Endothelial cell of umbilical vein (primary cell): ENCODE data around the gene FMN1.

Experiments
- EZH2 ChIP-seq: IDR thresholded peaks from 2 replicates; pipeline ENCODE4 v1.6.1; 2012; ENCODE audit warnings: borderline replicate concordance, low read depth, mild to moderate bottlenecking, moderate library complexity, low read length, inconsistent platforms; ENCODE audit not compliant: severe bottlenecking
- FOS ChIP-seq: IDR thresholded peaks from 2 replicates; pipeline ENCODE4 v1.6.1; 2011; ENCODE audit warnings: mild to moderate bottlenecking, low read length, moderate library complexity, borderline replicate concordance; ENCODE audit not compliant: insufficient read depth
- JUN ChIP-seq: IDR thresholded peaks from 2 replicates; pipeline ENCODE4 v1.6.1; 2011; ENCODE audit warnings: borderline replicate concordance, low read depth; ENCODE audit not compliant: insufficient read length, insufficient read depth
- MYC ChIP-seq: IDR thresholded peaks from one replicate; pipeline ENCODE4 v1.6.1; 2011; ENCODE audit warnings: mild to moderate bottlenecking, low read depth, low read length
- POLR2A ChIP-seq: IDR thresholded peaks from 2 replicates; pipeline ENCODE4 v1.6.1; 2012; ENCODE audit warnings: low read depth, mild to moderate bottlenecking, control low read depth, low read length
- POLR2AphosphoS5 ChIP-seq: IDR thresholded peaks from 2 replicates; pipeline ENCODE4 v1.6.1; 2012; ENCODE audit warnings: low read depth, mild to moderate bottlenecking, control low read depth, low read length, moderate library complexity; ENCODE audit not compliant: insufficient read depth
- TF ChIP-seq, protein P1 (sequence below), 2 donors: IDR thresholded peaks; 1 replicate in 1 of 2; 2 replicates in 1 of 2; pipeline ENCODE4 v1.5.1; 2011; ENCODE audit warnings: low read length in 2 of 2, mild to moderate bottlenecking in 2 of 2, moderate library complexity in 2 of 2, control low read depth in 1 of 2, inconsistent platforms in 1 of 2, low read depth in 1 of 2; ENCODE audit not compliant: insufficient read depth in 1 of 2; ENCODE audit errors: extremely low read depth in 1 of 2
- TF ChIP-seq, protein P2 (sequence below): IDR thresholded peaks from 2 replicates; pipeline ENCODE4 v1.6.1; 2011; ENCODE audit not compliant: insufficient read depth, insufficient read length

DNA sequence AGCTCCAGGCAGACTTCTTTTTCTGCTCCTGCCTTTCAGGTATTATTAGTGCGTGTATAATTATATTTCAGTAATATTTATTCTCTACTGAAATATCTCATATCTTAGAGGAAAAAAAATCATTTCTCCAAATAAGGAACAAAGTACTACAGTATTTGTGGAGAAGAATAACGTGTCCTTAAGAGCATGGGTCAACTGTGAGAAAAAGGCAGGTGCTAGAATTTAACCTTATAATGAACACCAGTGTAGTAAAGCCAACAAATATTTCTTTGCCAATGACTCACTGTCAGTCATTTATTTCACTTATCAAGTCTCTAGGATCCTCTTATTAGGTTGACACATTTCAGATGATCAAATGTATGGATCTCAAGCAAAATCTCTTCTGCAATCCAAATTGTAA is 293.3 kb downstream of the FMN1 start:
- TF ChIP-seq POLR2A (no peak), EZH2 (no peak), JUN (no peak), MYC (no peak), POLR2AphosphoS5 (no peak), FOS (no peak)
- TF ChIP-seq, protein P1, sequence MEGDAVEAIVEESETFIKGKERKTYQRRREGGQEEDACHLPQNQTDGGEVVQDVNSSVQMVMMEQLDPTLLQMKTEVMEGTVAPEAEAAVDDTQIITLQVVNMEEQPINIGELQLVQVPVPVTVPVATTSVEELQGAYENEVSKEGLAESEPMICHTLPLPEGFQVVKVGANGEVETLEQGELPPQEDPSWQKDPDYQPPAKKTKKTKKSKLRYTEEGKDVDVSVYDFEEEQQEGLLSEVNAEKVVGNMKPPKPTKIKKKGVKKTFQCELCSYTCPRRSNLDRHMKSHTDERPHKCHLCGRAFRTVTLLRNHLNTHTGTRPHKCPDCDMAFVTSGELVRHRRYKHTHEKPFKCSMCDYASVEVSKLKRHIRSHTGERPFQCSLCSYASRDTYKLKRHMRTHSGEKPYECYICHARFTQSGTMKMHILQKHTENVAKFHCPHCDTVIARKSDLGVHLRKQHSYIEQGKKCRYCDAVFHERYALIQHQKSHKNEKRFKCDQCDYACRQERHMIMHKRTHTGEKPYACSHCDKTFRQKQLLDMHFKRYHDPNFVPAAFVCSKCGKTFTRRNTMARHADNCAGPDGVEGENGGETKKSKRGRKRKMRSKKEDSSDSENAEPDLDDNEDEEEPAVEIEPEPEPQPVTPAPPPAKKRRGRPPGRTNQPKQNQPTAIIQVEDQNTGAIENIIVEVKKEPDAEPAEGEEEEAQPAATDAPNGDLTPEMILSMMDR (IDR thresholded peaks at IDR 0.05; ENCODE audit: extremely low read depth in 1 of 2, insufficient read depth in 1 of 2, low read depth in 1 of 2, low read length in 2 of 2): no peak
- TF ChIP-seq, protein P2, sequence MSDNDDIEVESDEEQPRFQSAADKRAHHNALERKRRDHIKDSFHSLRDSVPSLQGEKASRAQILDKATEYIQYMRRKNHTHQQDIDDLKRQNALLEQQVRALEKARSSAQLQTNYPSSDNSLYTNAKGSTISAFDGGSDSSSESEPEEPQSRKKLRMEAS: no peak
